Measurements from ENCODE around the gene TBATA. TPM values are rescaled to one million over a fixed set of nuclear protein-coding genes. Genes with fewer than 3 reads are reported as not detected.

Gene TBATA
- polyA plus RNA-seq, 1 donor (not counting 4 experiments of a cell fraction or from before 2014, with no cell fraction given), result not detected

- H3K9ac ChIP-seq (ENCODE audit: control insufficient read depth, extremely low read depth, insufficient read depth, low read length), result no peak overlapping the region
- TF ChIP-seq CTCF (optimal IDR thresholded peaks at IDR 0.05 in 1 of 3, IDR thresholded peaks at IDR 0.05 in 1 of 3, conservative IDR thresholded peaks at IDR 0.05 in 1 of 3; ENCODE audit: extremely low read depth in 1 of 3, insufficient read depth in 2 of 3, low read length in 3 of 3) (no peak), EZH2 (IDR thresholded peaks at IDR 0.05; ENCODE audit: low read length) (no peak)
- no peak overlapping the region for H3K4me2 ChIP-seq (ENCODE audit: control insufficient read depth, extremely low read depth, insufficient read depth, low read depth, low read length)
- dilution Hi-C loops (cut with MboI; ENCODE audit: extremely low pct_ligation_motif_present, low sequenced_read_pairs), result no loop called here
- H2AFZ ChIP-seq (ENCODE audit: control insufficient read depth, low read length), result no peak overlapping the region
- peaks cover 3% of the 10 kb centered on the region for H4K20me1 ChIP-seq (ENCODE audit: control insufficient read depth, extremely low read depth, insufficient read depth, low read length)
- FAIRE-seq (no peak), DNase-seq (ENCODE audit: low read depth, low spot score) (no peak)
- H3K4me3 ChIP-seq (ENCODE audit: control insufficient read depth in 2 of 3, extremely low read depth in 1 of 3, insufficient read depth in 2 of 3, low read depth in 1 of 3, low read length in 3 of 3), result no peak overlapping the region
- H3K4me1 ChIP-seq (ENCODE audit: control insufficient read depth, extremely low read depth, insufficient read depth, low read length), result no peaks in the 10 kb centered on the region
- no peaks in the 10 kb centered on the region for H3K9me3 ChIP-seq (ENCODE audit: control insufficient read depth, low read depth, low read length)
- no peaks in the 10 kb centered on the region for H3K79me2 ChIP-seq (ENCODE audit: control insufficient read depth, insufficient read depth, low read length)
- no peak overlapping the region for H3K27ac ChIP-seq (ENCODE audit: control insufficient read depth, insufficient read depth, low read length)
- H3K9me1 ChIP-seq (ENCODE audit: control insufficient read depth, extremely low read depth, insufficient read depth, low read length), result no peaks in the 10 kb centered on the region
- no peaks in the 10 kb centered on the region for H3K36me3 ChIP-seq (ENCODE audit: control insufficient read depth in 2 of 2, extremely low read depth in 1 of 2, insufficient read depth in 2 of 2, low read length in 2 of 2)
- peaks cover 19% of the 10 kb centered on the region for H3K27me3 ChIP-seq (ENCODE audit: control insufficient read depth, extremely low read depth, insufficient read depth, low read length)
Observed at GRCh38 chr10:70745555-70745954, 39.6 kb downstream of the TBATA start.

- no peak overlapping the region for H3K4me2 ChIP-seq (ENCODE audit: control insufficient read depth, extremely low read depth, insufficient read depth, low read depth, low read length)
Observed at GRCh38 chr10:70744617-70745143, 40.5 kb downstream of the TBATA start.

More at GRCh38 chr10:70744617-70745143, 40.5 kb downstream of the TBATA start:
- H3K9me1 ChIP-seq (ENCODE audit: control insufficient read depth, extremely low read depth, insufficient read depth, low read length), result no peaks in the 10 kb centered on the region
- H4K20me1 ChIP-seq (ENCODE audit: control insufficient read depth, extremely low read depth, insufficient read depth, low read length), result peaks cover 3% of the 10 kb centered on the region
- no peaks in the 10 kb centered on the region for H3K4me1 ChIP-seq (ENCODE audit: control insufficient read depth, extremely low read depth, insufficient read depth, low read length)
- no peak overlapping the region for H3K27ac ChIP-seq (ENCODE audit: control insufficient read depth, insufficient read depth, low read length)
- H3K9ac ChIP-seq (ENCODE audit: control insufficient read depth, extremely low read depth, insufficient read depth, low read length), result no peak overlapping the region
- no peak for FAIRE-seq
- H3K4me3 ChIP-seq (ENCODE audit: control insufficient read depth in 2 of 3, extremely low read depth in 1 of 3, insufficient read depth in 2 of 3, low read depth in 1 of 3, low read length in 3 of 3), result no peak overlapping the region
- DNase-seq (ENCODE audit: low read depth, low spot score), result no peak
- H3K9me3 ChIP-seq (ENCODE audit: control insufficient read depth, low read depth, low read length), result no peaks in the 10 kb centered on the region
- no peaks in the 10 kb centered on the region for H3K79me2 ChIP-seq (ENCODE audit: control insufficient read depth, insufficient read depth, low read length)
- peaks cover 19% of the 10 kb centered on the region for H3K27me3 ChIP-seq (ENCODE audit: control insufficient read depth, extremely low read depth, insufficient read depth, low read length)
- H3K36me3 ChIP-seq (ENCODE audit: control insufficient read depth in 2 of 2, extremely low read depth in 1 of 2, insufficient read depth in 2 of 2, low read length in 2 of 2), result no peaks in the 10 kb centered on the region
- no peak overlapping the region for H2AFZ ChIP-seq (ENCODE audit: control insufficient read depth, low read length)
- TF ChIP-seq EZH2 (IDR thresholded peaks at IDR 0.05; ENCODE audit: low read length) (no peak), CTCF (optimal IDR thresholded peaks at IDR 0.05 in 1 of 3, IDR thresholded peaks at IDR 0.05 in 1 of 3, conservative IDR thresholded peaks at IDR 0.05 in 1 of 3; ENCODE audit: extremely low read depth in 1 of 3, insufficient read depth in 2 of 3, low read length in 3 of 3) (no peak)
- dilution Hi-C loops (cut with MboI; ENCODE audit: extremely low pct_ligation_motif_present, low sequenced_read_pairs), result no loop called here
